B cell (primary cell): ENCODE results near the gene PRKAG2.

Experiments used
- EZH2 ChIP-seq: IDR thresholded peaks from 2 replicates; pipeline ENCODE4 v1.6.1; 2012; ENCODE audit warnings: borderline replicate concordance, low read depth, mild to moderate bottlenecking, moderate library complexity, low read length; ENCODE audit not compliant: insufficient read depth, poor library complexity, severe bottlenecking
- TF ChIP-seq, protein P1 (sequence below): fragments of 200-600 bp; IDR thresholded peaks from one replicate; pipeline ENCODE4 v1.8.0; 2022; ENCODE audit warnings: antibody characterized with exemption, mild to moderate bottlenecking

GRCh38 chr7:151769188-151769821 is 107.6 kb downstream of the PRKAG2 start:
- TF ChIP-seq EZH2, result no peak
- TF ChIP-seq, protein P1, sequence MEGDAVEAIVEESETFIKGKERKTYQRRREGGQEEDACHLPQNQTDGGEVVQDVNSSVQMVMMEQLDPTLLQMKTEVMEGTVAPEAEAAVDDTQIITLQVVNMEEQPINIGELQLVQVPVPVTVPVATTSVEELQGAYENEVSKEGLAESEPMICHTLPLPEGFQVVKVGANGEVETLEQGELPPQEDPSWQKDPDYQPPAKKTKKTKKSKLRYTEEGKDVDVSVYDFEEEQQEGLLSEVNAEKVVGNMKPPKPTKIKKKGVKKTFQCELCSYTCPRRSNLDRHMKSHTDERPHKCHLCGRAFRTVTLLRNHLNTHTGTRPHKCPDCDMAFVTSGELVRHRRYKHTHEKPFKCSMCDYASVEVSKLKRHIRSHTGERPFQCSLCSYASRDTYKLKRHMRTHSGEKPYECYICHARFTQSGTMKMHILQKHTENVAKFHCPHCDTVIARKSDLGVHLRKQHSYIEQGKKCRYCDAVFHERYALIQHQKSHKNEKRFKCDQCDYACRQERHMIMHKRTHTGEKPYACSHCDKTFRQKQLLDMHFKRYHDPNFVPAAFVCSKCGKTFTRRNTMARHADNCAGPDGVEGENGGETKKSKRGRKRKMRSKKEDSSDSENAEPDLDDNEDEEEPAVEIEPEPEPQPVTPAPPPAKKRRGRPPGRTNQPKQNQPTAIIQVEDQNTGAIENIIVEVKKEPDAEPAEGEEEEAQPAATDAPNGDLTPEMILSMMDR, result no peak
